ENCODE data around the gene CNOT6L.

The CNOT6L gene

GRCh38 chr4:77852892-77853495 lies 33.8 kb upstream of the CNOT6L start:
- no peak for TF ChIP-seq CTCF (IDR thresholded peaks at IDR 0.05)

DNA sequence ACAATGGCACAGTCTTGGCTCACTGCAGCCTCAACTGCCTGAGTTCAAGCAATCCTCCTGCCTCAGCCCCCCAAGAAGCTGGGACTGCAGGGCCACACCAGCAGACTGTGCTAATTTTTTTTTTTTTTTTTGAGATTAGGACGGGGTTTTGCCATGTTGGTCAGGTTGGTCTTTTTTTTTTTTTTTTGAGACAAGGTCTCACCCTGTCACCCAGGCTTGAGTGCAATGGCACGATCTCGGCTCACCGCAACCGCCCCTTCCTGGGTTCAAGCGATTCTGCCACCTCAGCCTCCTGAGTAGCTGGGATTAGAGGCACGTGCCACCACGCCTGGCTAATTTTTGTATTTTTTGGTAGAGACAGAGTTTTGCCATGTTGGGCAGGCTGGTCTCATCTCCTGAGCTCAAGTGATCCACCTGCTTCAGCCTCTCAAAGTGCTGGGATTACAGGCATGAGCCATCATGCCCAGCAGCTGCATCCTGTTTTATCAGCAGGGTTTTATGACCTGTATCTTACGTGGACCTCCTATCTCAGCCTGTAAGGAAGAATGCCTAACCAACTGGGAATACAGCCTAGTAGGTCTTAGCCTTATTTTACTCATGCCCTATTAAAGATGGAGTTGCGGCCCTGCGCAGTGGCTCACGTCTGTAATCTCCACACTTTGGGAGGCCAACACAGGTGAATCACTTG lies 30.3 kb upstream of the CNOT6L start:
- TF ChIP-seq CTCF (IDR thresholded peaks at IDR 0.05), result no peak

- TF ChIP-seq CTCF (IDR thresholded peaks at IDR 0.05), result no peak
Measured at GRCh38 chr4:77848508-77848907, 29.3 kb upstream of the CNOT6L start.

DNA sequence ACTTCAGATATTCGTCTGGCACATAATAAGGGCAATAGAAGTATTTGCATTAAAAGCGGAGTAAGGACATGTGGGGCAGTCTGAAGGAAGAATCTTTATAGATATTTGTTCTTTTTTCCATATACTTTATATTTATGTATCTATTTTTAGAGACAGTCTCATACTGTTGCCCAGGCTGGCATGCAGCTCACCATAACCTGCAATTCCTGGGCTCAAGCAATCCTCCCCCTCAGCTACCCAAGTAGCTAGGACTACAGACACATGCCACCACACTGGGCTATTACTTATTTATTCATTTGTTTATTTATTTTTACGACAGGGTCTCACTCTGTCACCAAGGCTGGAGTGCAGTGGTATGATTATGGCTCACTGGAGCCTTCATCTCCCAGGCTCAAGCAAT lies 26.8 kb upstream of the CNOT6L start:
- TF ChIP-seq CTCF (IDR thresholded peaks at IDR 0.05), result no peak

DNA sequence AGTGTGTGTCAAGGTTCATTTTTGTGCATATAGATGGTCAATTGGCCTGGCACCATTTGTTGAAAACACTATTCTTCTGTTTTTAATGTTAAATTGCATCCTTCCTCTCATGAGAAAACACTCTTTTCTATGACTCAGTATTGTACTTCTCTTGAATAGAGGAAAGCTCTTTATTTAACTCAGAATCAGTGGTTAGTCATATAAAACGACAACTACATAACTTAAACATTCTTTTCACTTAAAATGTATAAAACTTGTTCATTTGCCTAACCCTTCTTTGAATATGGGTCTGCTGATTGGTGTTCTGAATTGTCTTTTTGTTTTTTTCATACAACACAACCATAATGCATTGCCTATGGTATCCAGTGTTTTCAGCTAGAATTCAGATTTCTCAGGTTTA lies 26.2 kb upstream of the CNOT6L start:
- TF ChIP-seq CTCF (IDR thresholded peaks at IDR 0.05), result no peak

DNA sequence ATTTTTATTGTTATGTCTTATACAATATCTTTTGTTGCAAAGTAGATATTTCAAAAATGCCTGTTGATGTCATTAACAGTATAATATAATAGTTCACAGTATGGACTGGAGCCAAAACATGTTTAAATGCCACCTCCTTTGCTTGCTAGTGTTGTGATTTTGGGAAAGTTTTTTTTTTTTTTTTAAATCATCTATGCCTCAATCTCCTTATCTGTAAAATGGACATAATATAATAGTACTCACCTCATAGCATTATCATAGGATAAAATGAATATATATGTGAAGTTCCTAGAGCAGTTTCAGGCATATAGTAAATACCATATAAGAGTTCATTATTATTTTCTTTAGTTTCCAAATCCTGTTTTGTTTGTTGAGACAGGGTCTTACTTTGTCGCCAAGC lies 25.2 kb upstream of the CNOT6L start:
- TF ChIP-seq CTCF (IDR thresholded peaks at IDR 0.05), result no peak

GRCh38 chr4:77843628-77844027 lies 24.5 kb upstream of the CNOT6L start:
- no peak for TF ChIP-seq CTCF (IDR thresholded peaks at IDR 0.05)

All from LNCAP (cell line).